SK-N-MC (cell line): ENCODE results near the gene OVOL3.

Source experiments
- EZH2 ChIP-seq: fragments of 200-600 bp; sonication (generic); IDR thresholded peaks from one replicate; pipeline ENCODE4 v1.6.1; 2017; ENCODE audit warnings: antibody characterized with exemption
- FOXP2 ChIP-seq: optimal IDR thresholded peaks from 2 replicates; pipeline ENCODE3; 2011; ENCODE audit warnings: mild to moderate bottlenecking, moderate library complexity; ENCODE audit not compliant: insufficient read depth; ENCODE audit errors: extremely low read length, control extremely low read depth
- POLR2AphosphoS5 ChIP-seq: IDR thresholded peaks from 2 replicates; pipeline ENCODE4 v1.6.1; 2012; ENCODE audit warnings: mild to moderate bottlenecking, low read depth, low read length, borderline replicate concordance

DNA sequence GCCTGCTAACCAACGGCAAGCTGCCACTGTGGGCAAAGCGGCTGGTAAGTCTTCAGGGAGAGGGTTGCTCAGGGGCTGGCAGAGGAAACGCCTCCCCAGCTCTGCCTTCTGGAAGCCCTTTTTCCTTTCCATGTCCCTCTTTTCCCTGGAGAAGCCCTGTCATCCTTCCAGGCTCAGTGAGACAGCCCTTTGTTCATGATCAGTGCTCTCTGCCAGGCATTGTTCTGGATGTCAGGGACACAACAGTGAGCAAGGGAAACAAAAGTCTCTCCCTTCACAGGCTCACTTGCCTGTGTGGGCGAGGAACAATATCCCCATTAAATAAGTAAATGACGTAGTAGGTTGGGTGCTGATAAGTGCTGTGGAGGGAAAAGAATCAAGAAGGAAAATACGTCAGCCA is 13.9 kb upstream of the OVOL3 start:
- TF ChIP-seq POLR2AphosphoS5 (no peak), EZH2 (no peak), FOXP2 (no peak)
